GM18907 (cell line): ENCODE measurements around the gene SHANK1.

Source experiments
- ATAC-seq: cut with Tn5 transposase; IDR thresholded peaks from one replicate; pipeline ENCODE4 v1.9.1; 2021; ENCODE audit warnings: mild to moderate bottlenecking, moderate library complexity; ENCODE audit not compliant: unreplicated experiment

The SHANK1 gene

GRCh38 chr19:50713556-50714236 lies 5.9 kb downstream of the SHANK1 start:
- no peak for ATAC-seq

- no peak for ATAC-seq
Observed at GRCh38 chr19:50712833-50713232, 6.8 kb downstream of the SHANK1 start.

GRCh38 chr19:50711805-50712204 lies 7.8 kb downstream of the SHANK1 start:
- ATAC-seq: no peak

GRCh38 chr19:50711196-50711595 lies 8.4 kb downstream of the SHANK1 start:
- ATAC-seq: no peak

- no peak for ATAC-seq
Observed at GRCh38 chr19:50710612-50711011, 9.0 kb downstream of the SHANK1 start.

GRCh38 chr19:50710094-50710493 lies 9.5 kb downstream of the SHANK1 start:
- ATAC-seq: no peak

- ATAC-seq: no peak
Observed at GRCh38 chr19:50708179-50708879, 11.3 kb downstream of the SHANK1 start.

GRCh38 chr19:50706387-50706786 lies 13.2 kb downstream of the SHANK1 start:
- no peak for ATAC-seq

GRCh38 chr19:50705422-50706019 lies 14.1 kb downstream of the SHANK1 start:
- no peak for ATAC-seq

- no peak for ATAC-seq
Observed at GRCh38 chr19:50703915-50704796, 15.4 kb downstream of the SHANK1 start.

GRCh38 chr19:50702871-50703829 lies 16.5 kb downstream of the SHANK1 start:
- no peak for ATAC-seq

- ATAC-seq: no peak
Observed at GRCh38 chr19:50702158-50702870, 17.3 kb downstream of the SHANK1 start.

- no peak for ATAC-seq
Observed at GRCh38 chr19:50701367-50701985, 18.1 kb downstream of the SHANK1 start.

- ATAC-seq: no peak
Observed at GRCh38 chr19:50697414-50698124, 22.0 kb downstream of the SHANK1 start.

GRCh38 chr19:50696094-50696483 lies 23.5 kb downstream of the SHANK1 start:
- ATAC-seq: no peak

GRCh38 chr19:50695251-50696093 lies 24.1 kb downstream of the SHANK1 start:
- no peak for ATAC-seq

GRCh38 chr19:50694815-50695145 lies 24.8 kb downstream of the SHANK1 start:
- ATAC-seq: no peak
